Psoas muscle (tissue), 8 donors: Measurements from ENCODE around the gene NAA16. TPM values are rescaled to one million over a fixed set of nuclear protein-coding genes. Genes with fewer than 3 reads are reported as not detected.

Experiments
- ATAC-seq, 4 donors: fragments of 200-7000 bp; cut with Tn5 transposase; one replicate each; pipeline ENCODE4 v1.9.1; 2020; ENCODE audit warnings: moderate library complexity in 3 of 4, mild to moderate bottlenecking in 2 of 4
- DNase-seq, 2 donors: peaks; one replicate each; pipeline ENCODE4 v3.0.0-alpha.2; 2020
- H3K27ac ChIP-seq: fragments of 200-600 bp; one replicate; pipeline ENCODE4 v1.8.0; 2022
- H3K27me3 ChIP-seq, 3 donors: fragments of 200-600 bp in 1 of 3; one replicate each; pipeline versions ENCODE4 v1.6.1 to v1.8.0; 2013 to 2022; ENCODE audit warnings: low read length in 2 of 3, mild to moderate bottlenecking in 2 of 3, moderate library complexity in 1 of 3; ENCODE audit not compliant: insufficient read depth in 3 of 3
- H3K36me3 ChIP-seq, 2 donors: fragments of 200-600 bp in 1 of 2; one replicate each; pipeline versions ENCODE4 v1.6.1 to v1.8.0; 2013 to 2022; ENCODE audit warnings: low read depth in 1 of 2, mild to moderate bottlenecking in 1 of 2, moderate library complexity in 1 of 2; ENCODE audit not compliant: insufficient read depth in 1 of 2
- H3K4me1 ChIP-seq: fragments of 200-600 bp; one replicate; pipeline ENCODE4 v1.8.0; 2022
- H3K4me3 ChIP-seq: fragments of 200-600 bp; one replicate; pipeline ENCODE4 v1.8.0; 2022; ENCODE audit warnings: mild to moderate bottlenecking
- H3K9me3 ChIP-seq: fragments of 200-600 bp; one replicate; pipeline ENCODE4 v1.8.0; 2022
- CTCF ChIP-seq: fragments of 200-600 bp; IDR thresholded peaks from one replicate; pipeline ENCODE4 v1.8.0; 2022; ENCODE audit warnings: antibody characterized with exemption
- WGBS, 3 donors: extraction: QIAGEN DNeasy Blood & Tissue Kit; methylation state at CpG; one replicate each; pipeline versions ENCODE4 v1.1.6 to v1.1.7; 2013; 5-methylcytosine and 5-hydroxymethylcytosine counted together
- intact Hi-C, 2 donors: fragments of 100-400 bp; cut with DNase I; formaldehyde crosslinking; loops; one replicate each; pipeline versions ENCODE4 v1.11.0 to v1.14.2; 2022
- polyA plus RNA-seq, 3 donors: library from polyadenylated mRNA; stranded (reverse); fragments of 200-250 nt; gene quantifications; one replicate each; pipeline ENCODE4 v1.2.3, GENCODE V29; 2013
- total RNA-seq, 4 donors: library from RNA; stranded (reverse); fragmentation: NEBNext Ultra II Directional in 2 of 4; extraction: Animal tissue kit (Norgen Biotek cat#: 25700) in 2 of 4; gene quantifications; one replicate each; pipeline versions ENCODE4 v1.2.1 to v1.2.4, GENCODE V29; 2021 to 2023
- donor health status: healthy with polysubstance abuse.
- donor health status: DM: no; HTN: no; CAD: no; lungs with moderate emphysema.
- donor health status: Bipolar disorder and iron deficiency.
- donor health status: healthy.
- donor health status: DM: yes; HTN: yes; CAD: no.
- donor health status: DM: no; HTN: no; CAD: no.
- donor health status: DM: no; HTN: no; CAD: no.
- donor health status: DM: yes; HTN: yes; CAD: no.

NAA16 gene
- total and polyA plus RNA-seq, 7 donors, result 3.5 to 22.3 (median 8.1) TPM

- no peak for TF ChIP-seq CTCF
- no peaks in the 10 kb centered on the region for H3K9me3 ChIP-seq
- H3K36me3 ChIP-seq, result no peaks in the 10 kb centered on the region
- no peak overlapping the region for H3K27ac ChIP-seq
- H3K4me1 ChIP-seq, result peaks cover 5% of the 10 kb centered on the region
- no peak for ATAC-seq
- H3K4me3 ChIP-seq, result no peak overlapping the region
- intact Hi-C loops, result loop anchor here (5.0 kb wide), 2 partner anchors 36 to 41 kb away; no protein-coding TSS in a partner anchor
- DNase-seq, result no peak
- 75 to 87% (median 84%) methylated on average over 11 of the region's 11 CpGs for WGBS, 3 donors
- no peaks in the 10 kb centered on the region for H3K27me3 ChIP-seq
These were observed 3.0 kb upstream of the NAA16 start for GRCh38 chr13:41307884-41308640.

- Histone ChIP-seq H3K9me3 (no peaks in the 10 kb centered on the region), H3K4me1 (peaks cover 36% of the 10 kb centered on the region), H3K27me3 (no peaks in the 10 kb centered on the region), H3K4me3 (peak overlapping the region; percentile 98), H3K36me3 (no peaks in the 10 kb centered on the region), H3K27ac (peak overlapping the region; percentile 94)
- peak; percentile 5 for TF ChIP-seq CTCF
- 0 to 1% (median 0%) methylated on average over 54 to 73 of the region's 73 CpGs for WGBS, 3 donors
- DNase-seq, result peak; percentile 31 to 64
- peak; percentile 64 to 76 (median 70) for ATAC-seq
- intact Hi-C loops, result loop anchor here in 1 of 2 donors (5.0 kb wide), 1 partner anchor 119 kb away; the partner anchor contains the start of gene KBTBD7
These were observed 524 bp downstream of the NAA16 start for GRCh38 chr13:41311406-41312175.

- 0 to 1% (median 1%) methylated on average over 11 of the region's 11 CpGs for WGBS, 3 donors
- Histone ChIP-seq H3K27ac (peak overlapping the region; percentile 94), H3K27me3 (no peaks in the 10 kb centered on the region), H3K4me3 (peak overlapping the region; percentile 98), H3K4me1 (peaks cover 41% of the 10 kb centered on the region), H3K36me3 (no peaks in the 10 kb centered on the region), H3K9me3 (no peaks in the 10 kb centered on the region)
- ATAC-seq, result peak in 3 of 4 donors; percentile 21 to 51 (median 29)
- intact Hi-C loops, result loop anchor here in 1 of 2 donors (5.0 kb wide), 1 partner anchor 120 kb away; the partner anchor contains the start of gene KBTBD7
- no peak for TF ChIP-seq CTCF
- DNase-seq, result peak; percentile 50 to 59
These were observed 1.1 kb downstream of the NAA16 start for GRCh38 chr13:41312176-41312500.

- TF ChIP-seq CTCF, result no peak
- no peaks in the 10 kb centered on the region for H3K27me3 ChIP-seq
- ATAC-seq (no peak), DNase-seq (no peak)
- intact Hi-C loops, result loop anchor here in 1 of 2 donors (5.0 kb wide), 1 partner anchor 121 kb away; the partner anchor contains the start of gene KBTBD7
- peak overlapping the region; percentile 98 for H3K4me3 ChIP-seq
- H3K36me3 ChIP-seq, result no peaks in the 10 kb centered on the region
- H3K4me1 ChIP-seq, result peaks cover 43% of the 10 kb centered on the region
- H3K27ac ChIP-seq, result peak overlapping the region; percentile 94
- WGBS, 3 donors, result 32 to 36% (median 36%) methylated on average over 5 of the region's 5 CpGs
- H3K9me3 ChIP-seq, result no peaks in the 10 kb centered on the region
These were observed 2.0 kb downstream of the NAA16 start for GRCh38 chr13:41313117-41313516.
